OCI-LY1 (cell line): ENCODE results near the gene TAS2R50.

Experiments
- H2AFZ ChIP-seq: fragments of 200-600 bp; sonication (generic), shearing (Covaris generic); 2 replicates; pipeline ENCODE4 v1.6.0; 2014; ENCODE audit warnings: antibody characterized with exemption, mild to moderate bottlenecking, low read length
- H3F3A ChIP-seq: fragments of 200-600 bp; sonication (generic), shearing (Covaris generic); 2 replicates; pipeline ENCODE4 v1.6.0; 2014; ENCODE audit warnings: mild to moderate bottlenecking, antibody characterized with exemption, low read length, moderate library complexity; ENCODE audit not compliant: insufficient read depth
- H3K27ac ChIP-seq: fragments of 200-600 bp; sonication (generic); 2 replicates; pipeline ENCODE4 v1.5.1; 2014; ENCODE audit warnings: low read length, mixed run types, mild to moderate bottlenecking, low read depth; ENCODE audit not compliant: poor library complexity, severe bottlenecking
- H3K27me3 ChIP-seq: fragments of 200-600 bp; sonication (generic); 2 replicates; pipeline ENCODE4 v1.6.0; 2014; ENCODE audit warnings: antibody characterized with exemption, mild to moderate bottlenecking, low read length, moderate library complexity; ENCODE audit not compliant: insufficient read depth
- H3K36me3 ChIP-seq: fragments of 200-600 bp; sonication (generic); 2 replicates; pipeline ENCODE4 v1.6.1; 2014; ENCODE audit warnings: mild to moderate bottlenecking, antibody characterized with exemption, low read length, moderate library complexity, mixed read lengths; ENCODE audit not compliant: insufficient read depth
- H3K4me1 ChIP-seq: fragments of 200-600 bp; sonication (generic); 2 replicates; pipeline ENCODE4 v1.5.1; 2014; ENCODE audit warnings: mild to moderate bottlenecking, low read length, moderate library complexity; ENCODE audit not compliant: insufficient read depth, severe bottlenecking
- H3K4me2 ChIP-seq: fragments of 200-600 bp; sonication (generic), shearing (Covaris generic); 2 replicates; pipeline ENCODE4 v1.6.1; 2014; ENCODE audit warnings: low read length
- H3K4me3 ChIP-seq: fragments of 200-600 bp; sonication (generic); 2 replicates; pipeline ENCODE4 v1.5.1; 2014; ENCODE audit warnings: low read length, low read depth, mild to moderate bottlenecking, mixed read lengths; ENCODE audit not compliant: poor library complexity, severe bottlenecking
- H3K79me2 ChIP-seq: fragments of 200-600 bp; shearing (Covaris generic); 2 replicates; pipeline ENCODE4 v1.6.1; 2016; ENCODE audit warnings: mixed run types, low read length, mixed read lengths; ENCODE audit not compliant: insufficient read depth
- H3K9ac ChIP-seq: fragments of 200-600 bp; sonication (generic), shearing (Covaris generic); 2 replicates; pipeline ENCODE4 v1.6.1; 2014; ENCODE audit warnings: mild to moderate bottlenecking, low read length, mixed read lengths
- H3K9me2 ChIP-seq: fragments of 200-600 bp; sonication (generic), shearing (Covaris generic); 2 replicates; pipeline ENCODE4 v1.6.1; 2014; ENCODE audit warnings: low read depth, mild to moderate bottlenecking, low read length, mixed read lengths
- H3K9me3 ChIP-seq: fragments of 200-600 bp; shearing (Covaris generic); 2 replicates; pipeline ENCODE4 v1.6.1; 2014; ENCODE audit warnings: low read length, mixed read lengths
- H4K20me1 ChIP-seq: fragments of 200-600 bp; sonication (generic), shearing (Covaris generic); 2 replicates; pipeline ENCODE4 v1.6.0; 2016; ENCODE audit warnings: mild to moderate bottlenecking, low read length; ENCODE audit not compliant: insufficient read depth
- CTCF ChIP-seq: fragments of 200-600 bp; sonication (generic), shearing (Covaris generic); IDR thresholded peaks from 2 replicates; pipeline ENCODE4 v1.5.1; 2017; ENCODE audit warnings: mild to moderate bottlenecking, antibody characterized with exemption, low read length, moderate library complexity, mixed read lengths
- EZH2 ChIP-seq: fragments of 200-600 bp; sonication (generic), shearing (Covaris generic); IDR thresholded peaks from 2 replicates; pipeline ENCODE4 v1.8.0; 2017; ENCODE audit warnings: borderline replicate concordance, mixed run types, mild to moderate bottlenecking, antibody characterized with exemption, low read length, moderate library complexity, mixed read lengths

Gene TAS2R50

DNA sequence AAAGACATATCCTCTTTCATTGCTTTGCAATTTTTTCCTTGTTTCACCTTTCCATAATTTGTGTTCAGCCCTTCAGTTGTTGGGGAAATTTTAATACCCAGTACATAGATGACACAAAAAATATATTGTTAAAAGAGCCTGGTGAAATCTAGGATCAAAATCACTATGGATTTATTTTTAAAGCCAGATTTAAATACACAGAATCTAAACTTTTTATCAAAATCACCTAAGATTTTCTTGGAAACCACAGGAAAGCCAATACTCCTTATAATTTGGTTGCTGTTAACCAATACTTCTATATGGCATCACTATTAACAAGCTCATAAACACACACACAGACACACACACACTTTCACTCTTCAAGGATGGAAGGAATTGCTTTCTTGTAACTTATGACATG is 11.5 kb upstream of the TAS2R50 start, which contains the start of gene TAS2R20:
Gene TAS2R20 (minus strand): TSS at position 101 of the 400 bp plus-strand sequence. CDS start 429 bp downstream, outside the sequence.
- no peak within 1 kb of the TSS for H3K9ac ChIP-seq
- no peak within 1 kb of the TSS for H3K27ac ChIP-seq
- H2AFZ ChIP-seq, result no peak within 1 kb of the TSS
- no peak for TF ChIP-seq EZH2
- TF ChIP-seq CTCF, result no peak
- H3F3A ChIP-seq, result no peaks in the 10 kb centered on the region
- no peaks in the 10 kb centered on the region for H4K20me1 ChIP-seq
- H3K4me2 ChIP-seq, result no peak within 1 kb of the TSS
- H3K4me1 ChIP-seq, result no peaks in the 10 kb centered on the region
- H3K27me3 ChIP-seq, result no peaks in the 10 kb centered on the region
- no peaks in the 10 kb centered on the region for H3K9me3 ChIP-seq
- no peaks in the 10 kb centered on the region for H3K9me2 ChIP-seq
- 0 out of 2 replicates have a peak, but pooled peaks cover 4% of the 10 kb centered on the region for H3K36me3 ChIP-seq
- no peaks in the 10 kb centered on the region for H3K79me2 ChIP-seq
- H3K4me3 ChIP-seq, result no peak within 1 kb of the TSS

GRCh38 chr12:10994307-10994706 is 7.6 kb upstream of the TAS2R50 start:
- Histone ChIP-seq H3K4me2 (no peak overlapping the region), H3K27me3 (no peaks in the 10 kb centered on the region), H4K20me1 (no peaks in the 10 kb centered on the region), H3F3A (no peaks in the 10 kb centered on the region), H3K79me2 (no peaks in the 10 kb centered on the region), H3K9me3 (no peaks in the 10 kb centered on the region), H2AFZ (no peak overlapping the region), H3K4me3 (no peak overlapping the region), H3K4me1 (no peaks in the 10 kb centered on the region), H3K9ac (no peak overlapping the region), H3K9me2 (no peaks in the 10 kb centered on the region), H3K36me3 (peaks cover 11% of the 10 kb centered on the region; the same call in 1 of the 2 replicates), H3K27ac (no peak overlapping the region)
- no peak for TF ChIP-seq EZH2
- no peak for TF ChIP-seq CTCF

DNA sequence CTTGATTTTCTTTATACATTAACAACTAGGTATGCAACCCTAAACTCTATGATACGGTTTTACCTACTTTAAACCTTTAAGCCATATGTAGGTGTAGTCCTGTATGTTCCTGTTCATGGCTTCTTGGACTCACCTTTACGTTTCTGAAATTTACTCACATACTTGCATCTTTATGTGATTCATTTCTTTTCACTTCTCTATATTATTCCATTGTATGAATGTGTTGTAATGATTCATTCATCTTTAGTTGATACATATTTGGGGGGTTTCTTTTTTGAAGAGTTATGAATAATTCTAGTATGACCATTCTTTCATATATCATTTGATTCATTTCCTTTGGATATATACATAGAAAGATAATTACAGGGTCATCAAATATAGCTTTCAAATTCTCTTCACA is 2.4 kb upstream of the TAS2R50 start:
- no peaks in the 10 kb centered on the region for H3K9me2 ChIP-seq
- H3K9ac ChIP-seq, result no peak overlapping the region
- H3K79me2 ChIP-seq, result no peaks in the 10 kb centered on the region
- H3K4me3 ChIP-seq, result no peak overlapping the region
- H3K4me1 ChIP-seq, result no peaks in the 10 kb centered on the region
- no peak overlapping the region for H3K4me2 ChIP-seq
- no peaks in the 10 kb centered on the region for H3F3A ChIP-seq
- peaks cover 8% of the 10 kb centered on the region; the same call in 1 of the 2 replicates for H3K36me3 ChIP-seq
- H3K27ac ChIP-seq, result no peak overlapping the region
- no peaks in the 10 kb centered on the region for H4K20me1 ChIP-seq
- no peak overlapping the region for H2AFZ ChIP-seq
- H3K27me3 ChIP-seq, result no peaks in the 10 kb centered on the region
- TF ChIP-seq CTCF, result no peak
- TF ChIP-seq EZH2, result no peak
- H3K9me3 ChIP-seq, result no peaks in the 10 kb centered on the region
